Measurements from ENCODE around the gene PLA2G15. TPM values are rescaled to one million over a fixed set of nuclear protein-coding genes. Genes with fewer than 3 reads are reported as not detected.
A peak's percentile ranks its signal among the peaks of the same experiment; 100 is the strongest.

The PLA2G15 gene
- total and polyA plus RNA-seq, 2 donors: 8.4 to 13.1 TPM

- peaks cover 0 to 34% of the 10 kb centered on the region in 2 donors for H3K27me3 ChIP-seq (ENCODE audit: control insufficient read depth in 2 of 2, insufficient read depth in 1 of 2, low read length in 1 of 2)
- WGBS: 82% methylated on average over 73 of the region's 73 CpGs
- H3K4me3 ChIP-seq (ENCODE audit: low read length in 2 of 2): peak overlapping the region; percentile 42 to 65
- peaks cover 47 to 96% of the 10 kb centered on the region in 2 donors for H3K4me1 ChIP-seq (ENCODE audit: control insufficient read depth in 2 of 2, insufficient read depth in 2 of 2, low read length in 2 of 2)
- peaks cover 23 to 33% of the 10 kb centered on the region in 2 donors for H3K36me3 ChIP-seq (ENCODE audit: control insufficient read depth in 2 of 2, insufficient read depth in 2 of 2, low read length in 1 of 2)
- DNase-seq (ENCODE audit: low read depth in 6 of 9, low spot score in 9 of 9): peak in 3 of 9 donors; percentile 18 to 66 (median 48)
- peak overlapping the region; percentile 69 to 77 for H3K27ac ChIP-seq (ENCODE audit: low read depth in 1 of 2, low read length in 1 of 2)
- peaks cover 0 to 9% of the 10 kb centered on the region in 2 donors for H3K9me3 ChIP-seq (ENCODE audit: control insufficient read depth in 2 of 2, insufficient read depth in 1 of 2, low read length in 1 of 2)
These were observed 9.9 kb upstream of the PLA2G15 start for GRCh38 chr16:68235108-68235886.

GRCh38 chr16:68235887-68236136 is 9.4 kb upstream of the PLA2G15 start, which contains the start of gene ESRP2:
TSS of gene ESRP2 (minus strand) at chr16:68236127. CDS start at chr16:68236045, 82 bp downstream.
- peak within 1 kb of the TSS; percentile 73 to 82 for H3K27ac ChIP-seq (ENCODE audit: low read depth in 1 of 2, low read length in 1 of 2)
- peaks cover 0 to 9% of the 10 kb centered on the region in 2 donors for H3K9me3 ChIP-seq (ENCODE audit: control insufficient read depth in 2 of 2, insufficient read depth in 1 of 2, low read length in 1 of 2)
- WGBS: 15% methylated on average over 36 of the region's 36 CpGs
- H3K4me3 ChIP-seq (ENCODE audit: low read length in 2 of 2): peak within 1 kb of the TSS; percentile 59 to 65
- no peak for DNase-seq (ENCODE audit: low read depth in 6 of 9, low spot score in 9 of 9)
- peaks cover 0 to 34% of the 10 kb centered on the region in 2 donors for H3K27me3 ChIP-seq (ENCODE audit: control insufficient read depth in 2 of 2, insufficient read depth in 1 of 2, low read length in 1 of 2)
- H3K36me3 ChIP-seq (ENCODE audit: control insufficient read depth in 2 of 2, insufficient read depth in 2 of 2, low read length in 1 of 2): peaks cover 18 to 28% of the 10 kb centered on the region in 2 donors
- H3K4me1 ChIP-seq (ENCODE audit: control insufficient read depth in 2 of 2, insufficient read depth in 2 of 2, low read length in 2 of 2): peaks cover 46 to 91% of the 10 kb centered on the region in 2 donors

- peak in 3 of 9 donors; percentile 39 to 65 (median 62) for DNase-seq (ENCODE audit: low read depth in 6 of 9, low spot score in 9 of 9)
- Histone ChIP-seq H3K36me3 (ENCODE audit: control insufficient read depth in 2 of 2, insufficient read depth in 2 of 2, low read length in 1 of 2) (peaks cover 13 to 23% of the 10 kb centered on the region in 2 donors), H3K9me3 (ENCODE audit: control insufficient read depth in 2 of 2, insufficient read depth in 1 of 2, low read length in 1 of 2) (peaks cover 0 to 9% of the 10 kb centered on the region in 2 donors), H3K27me3 (ENCODE audit: control insufficient read depth in 2 of 2, insufficient read depth in 1 of 2, low read length in 1 of 2) (peaks cover 0 to 34% of the 10 kb centered on the region in 2 donors), H3K27ac (ENCODE audit: low read depth in 1 of 2, low read length in 1 of 2) (peak overlapping the region; percentile 64 to 82), H3K4me1 (ENCODE audit: control insufficient read depth in 2 of 2, insufficient read depth in 2 of 2, low read length in 2 of 2) (peaks cover 46 to 86% of the 10 kb centered on the region in 2 donors), H3K4me3 (ENCODE audit: low read length in 2 of 2) (peak overlapping the region; percentile 42 to 65)
- WGBS: 11% methylated on average over 45 of the region's 45 CpGs
These were observed 8.9 kb upstream of the PLA2G15 start for GRCh38 chr16:68236137-68236825.

GRCh38 chr16:68236826-68237242 is 8.3 kb upstream of the PLA2G15 start:
- Histone ChIP-seq H3K36me3 (ENCODE audit: control insufficient read depth in 2 of 2, insufficient read depth in 2 of 2, low read length in 1 of 2) (peaks cover 8 to 18% of the 10 kb centered on the region in 2 donors), H3K4me3 (ENCODE audit: low read length in 2 of 2) (peak overlapping the region; percentile 59 to 65), H3K4me1 (ENCODE audit: control insufficient read depth in 2 of 2, insufficient read depth in 2 of 2, low read length in 2 of 2) (peaks cover 46 to 81% of the 10 kb centered on the region in 2 donors), H3K9me3 (ENCODE audit: control insufficient read depth in 2 of 2, insufficient read depth in 1 of 2, low read length in 1 of 2) (peaks cover 0 to 9% of the 10 kb centered on the region in 2 donors), H3K27me3 (ENCODE audit: control insufficient read depth in 2 of 2, insufficient read depth in 1 of 2, low read length in 1 of 2) (peaks cover 0 to 34% of the 10 kb centered on the region in 2 donors), H3K27ac (ENCODE audit: low read depth in 1 of 2, low read length in 1 of 2) (peak overlapping the region; percentile 73 to 82)
- DNase-seq (ENCODE audit: low read depth in 6 of 9, low spot score in 9 of 9): no peak
- WGBS: 8% methylated on average over 21 of the region's 21 CpGs

GRCh38 chr16:68237243-68238028 is 7.7 kb upstream of the PLA2G15 start:
- peaks cover 46 to 75% of the 10 kb centered on the region in 2 donors for H3K4me1 ChIP-seq (ENCODE audit: control insufficient read depth in 2 of 2, insufficient read depth in 2 of 2, low read length in 2 of 2)
- H3K9me3 ChIP-seq (ENCODE audit: control insufficient read depth in 2 of 2, insufficient read depth in 1 of 2, low read length in 1 of 2): peaks cover 0 to 9% of the 10 kb centered on the region in 2 donors
- peaks cover 0 to 34% of the 10 kb centered on the region in 2 donors for H3K27me3 ChIP-seq (ENCODE audit: control insufficient read depth in 2 of 2, insufficient read depth in 1 of 2, low read length in 1 of 2)
- DNase-seq (ENCODE audit: low read depth in 6 of 9, low spot score in 9 of 9): peak in 8 of 9 donors; percentile 74 to 93 (median 84)
- H3K4me3 ChIP-seq (ENCODE audit: low read length in 2 of 2): peak overlapping the region; percentile 59 to 65
- H3K36me3 ChIP-seq (ENCODE audit: control insufficient read depth in 2 of 2, insufficient read depth in 2 of 2, low read length in 1 of 2): peaks cover 1 to 12% of the 10 kb centered on the region in 2 donors
- peak overlapping the region; percentile 73 to 82 for H3K27ac ChIP-seq (ENCODE audit: low read depth in 1 of 2, low read length in 1 of 2)
- under 1% methylated on average over 72 of the region's 72 CpGs for WGBS

GRCh38 chr16:68238029-68238345 is 7.2 kb upstream of the PLA2G15 start:
- H3K4me3 ChIP-seq (ENCODE audit: low read length in 2 of 2): peak overlapping the region; percentile 59 to 65
- no peak for DNase-seq (ENCODE audit: low read depth in 6 of 9, low spot score in 9 of 9)
- peaks cover 0 to 10% of the 10 kb centered on the region in 2 donors for H3K36me3 ChIP-seq (ENCODE audit: control insufficient read depth in 2 of 2, insufficient read depth in 2 of 2, low read length in 1 of 2)
- peak overlapping the region; percentile 73 to 79 for H3K27ac ChIP-seq (ENCODE audit: low read depth in 1 of 2, low read length in 1 of 2)
- WGBS: 17% methylated on average over 20 of the region's 20 CpGs
- peaks cover 46 to 69% of the 10 kb centered on the region in 2 donors for H3K4me1 ChIP-seq (ENCODE audit: control insufficient read depth in 2 of 2, insufficient read depth in 2 of 2, low read length in 2 of 2)
- H3K9me3 ChIP-seq (ENCODE audit: control insufficient read depth in 2 of 2, insufficient read depth in 1 of 2, low read length in 1 of 2): peaks cover 0 to 9% of the 10 kb centered on the region in 2 donors
- peaks cover 0 to 34% of the 10 kb centered on the region in 2 donors for H3K27me3 ChIP-seq (ENCODE audit: control insufficient read depth in 2 of 2, insufficient read depth in 1 of 2, low read length in 1 of 2)

- peaks cover 38 to 57% of the 10 kb centered on the region in 2 donors for H3K4me1 ChIP-seq (ENCODE audit: control insufficient read depth in 2 of 2, insufficient read depth in 2 of 2, low read length in 2 of 2)
- no peak overlapping the region for H3K4me3 ChIP-seq (ENCODE audit: low read length in 2 of 2)
- H3K27me3 ChIP-seq (ENCODE audit: control insufficient read depth in 2 of 2, insufficient read depth in 1 of 2, low read length in 1 of 2): peaks cover 0 to 9% of the 10 kb centered on the region in 2 donors
- H3K36me3 ChIP-seq (ENCODE audit: control insufficient read depth in 2 of 2, insufficient read depth in 2 of 2, low read length in 1 of 2): no peaks in the 10 kb centered on the region
- DNase-seq (ENCODE audit: low read depth in 6 of 9, low spot score in 9 of 9): no peak
- no peak overlapping the region for H3K27ac ChIP-seq (ENCODE audit: low read depth in 1 of 2, low read length in 1 of 2)
- peaks cover 0 to 9% of the 10 kb centered on the region in 2 donors for H3K9me3 ChIP-seq (ENCODE audit: control insufficient read depth in 2 of 2, insufficient read depth in 1 of 2, low read length in 1 of 2)
- WGBS: 94% methylated on average over 7 of the region's 7 CpGs
These were observed 3.1 kb upstream of the PLA2G15 start for GRCh38 chr16:68242085-68242484.

- no peak overlapping the region for H3K4me3 ChIP-seq (ENCODE audit: low read length in 2 of 2)
- H3K4me1 ChIP-seq (ENCODE audit: control insufficient read depth in 2 of 2, insufficient read depth in 2 of 2, low read length in 2 of 2): peaks cover 41 to 57% of the 10 kb centered on the region in 2 donors
- H3K27me3 ChIP-seq (ENCODE audit: control insufficient read depth in 2 of 2, insufficient read depth in 1 of 2, low read length in 1 of 2): no peaks in the 10 kb centered on the region
- H3K27ac ChIP-seq (ENCODE audit: low read depth in 1 of 2, low read length in 1 of 2): no peak overlapping the region
- H3K9me3 ChIP-seq (ENCODE audit: control insufficient read depth in 2 of 2, insufficient read depth in 1 of 2, low read length in 1 of 2): peaks cover 0 to 5% of the 10 kb centered on the region in 2 donors
- H3K36me3 ChIP-seq (ENCODE audit: control insufficient read depth in 2 of 2, insufficient read depth in 2 of 2, low read length in 1 of 2): no peaks in the 10 kb centered on the region
- no peak for DNase-seq (ENCODE audit: low read depth in 6 of 9, low spot score in 9 of 9)
- WGBS: 97% methylated on average over 9 of the region's 9 CpGs
These were observed 2.0 kb upstream of the PLA2G15 start for GRCh38 chr16:68242926-68243858.

Measured in thymus (tissue), 11 donors.